GM23338 (cell line): ENCODE data around the gene MGAT4B.

Experiments used
- CREB1 ChIP-seq: fragments of 250-450 bp; sonication (Bioruptor Pico); IDR thresholded peaks from 2 replicates; pipeline ENCODE4 v1.5.0; 2020; ENCODE audit warnings: low read depth, mild to moderate bottlenecking, moderate library complexity
- EZH2 ChIP-seq: fragments of 200-600 bp; sonication (generic); IDR thresholded peaks from one replicate; pipeline ENCODE4 v1.8.0; 2017; ENCODE audit warnings: antibody characterized with exemption, mild to moderate bottlenecking, low read depth; ENCODE audit not compliant: unreplicated experiment
- JUNB ChIP-seq: IDR thresholded peaks from one replicate; pipeline ENCODE4 v1.6.1; 2016; ENCODE audit warnings: antibody characterized with exemption; ENCODE audit not compliant: unreplicated experiment
- POLR2AphosphoS5 ChIP-seq: IDR thresholded peaks from 2 replicates; pipeline ENCODE4 v1.6.1; 2016; ENCODE audit warnings: antibody characterized with exemption, low read depth
- TF ChIP-seq, protein P1 (sequence below), 2 experiments: fragments of 200-600 bp in 1 of 2; sonication (generic) in 1 of 2; conservative IDR thresholded peaks; 2 replicates each; pipeline versions ENCODE4 v1.5.1 to v1.6.1; 2016 to 2017; ENCODE audit warnings: antibody characterized with exemption in 2 of 2, low read depth in 2 of 2, mild to moderate bottlenecking in 2 of 2, moderate library complexity in 1 of 2
- TF ChIP-seq, protein P2 (sequence below): IDR thresholded peaks from one replicate; pipeline ENCODE4 v1.6.1; 2018; ENCODE audit warnings: antibody characterized with exemption; ENCODE audit not compliant: unreplicated experiment

DNA sequence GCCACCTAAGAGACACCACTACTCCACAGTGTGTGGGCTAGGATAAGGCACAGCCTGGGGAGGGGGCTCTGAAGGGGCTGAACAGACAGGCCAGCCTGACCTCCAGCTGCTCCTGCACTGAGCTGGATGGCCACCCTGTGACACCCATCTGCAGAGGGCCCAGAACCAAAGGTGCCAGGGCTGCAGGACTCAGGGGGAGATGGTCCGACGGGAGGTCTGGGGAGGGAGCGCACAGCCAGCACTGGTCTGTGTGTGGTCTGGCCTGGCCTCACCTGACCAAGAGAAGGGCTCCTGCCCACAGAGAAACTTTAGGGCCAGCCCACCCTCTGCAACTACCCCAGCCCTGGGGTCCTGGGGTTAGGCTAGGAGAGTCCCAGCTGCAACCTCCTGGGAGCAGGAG lies 12.1 kb downstream of the MGAT4B start:
- TF ChIP-seq, protein P1, sequence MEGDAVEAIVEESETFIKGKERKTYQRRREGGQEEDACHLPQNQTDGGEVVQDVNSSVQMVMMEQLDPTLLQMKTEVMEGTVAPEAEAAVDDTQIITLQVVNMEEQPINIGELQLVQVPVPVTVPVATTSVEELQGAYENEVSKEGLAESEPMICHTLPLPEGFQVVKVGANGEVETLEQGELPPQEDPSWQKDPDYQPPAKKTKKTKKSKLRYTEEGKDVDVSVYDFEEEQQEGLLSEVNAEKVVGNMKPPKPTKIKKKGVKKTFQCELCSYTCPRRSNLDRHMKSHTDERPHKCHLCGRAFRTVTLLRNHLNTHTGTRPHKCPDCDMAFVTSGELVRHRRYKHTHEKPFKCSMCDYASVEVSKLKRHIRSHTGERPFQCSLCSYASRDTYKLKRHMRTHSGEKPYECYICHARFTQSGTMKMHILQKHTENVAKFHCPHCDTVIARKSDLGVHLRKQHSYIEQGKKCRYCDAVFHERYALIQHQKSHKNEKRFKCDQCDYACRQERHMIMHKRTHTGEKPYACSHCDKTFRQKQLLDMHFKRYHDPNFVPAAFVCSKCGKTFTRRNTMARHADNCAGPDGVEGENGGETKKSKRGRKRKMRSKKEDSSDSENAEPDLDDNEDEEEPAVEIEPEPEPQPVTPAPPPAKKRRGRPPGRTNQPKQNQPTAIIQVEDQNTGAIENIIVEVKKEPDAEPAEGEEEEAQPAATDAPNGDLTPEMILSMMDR (conservative IDR thresholded peaks at IDR 0.05; ENCODE audit: low read depth in 2 of 2), result no peak
- TF ChIP-seq EZH2 (no peak), POLR2AphosphoS5 (no peak), CREB1 (CRISPR knock-in tag) (no peak), JUNB (no peak)
- TF ChIP-seq, protein P2, sequence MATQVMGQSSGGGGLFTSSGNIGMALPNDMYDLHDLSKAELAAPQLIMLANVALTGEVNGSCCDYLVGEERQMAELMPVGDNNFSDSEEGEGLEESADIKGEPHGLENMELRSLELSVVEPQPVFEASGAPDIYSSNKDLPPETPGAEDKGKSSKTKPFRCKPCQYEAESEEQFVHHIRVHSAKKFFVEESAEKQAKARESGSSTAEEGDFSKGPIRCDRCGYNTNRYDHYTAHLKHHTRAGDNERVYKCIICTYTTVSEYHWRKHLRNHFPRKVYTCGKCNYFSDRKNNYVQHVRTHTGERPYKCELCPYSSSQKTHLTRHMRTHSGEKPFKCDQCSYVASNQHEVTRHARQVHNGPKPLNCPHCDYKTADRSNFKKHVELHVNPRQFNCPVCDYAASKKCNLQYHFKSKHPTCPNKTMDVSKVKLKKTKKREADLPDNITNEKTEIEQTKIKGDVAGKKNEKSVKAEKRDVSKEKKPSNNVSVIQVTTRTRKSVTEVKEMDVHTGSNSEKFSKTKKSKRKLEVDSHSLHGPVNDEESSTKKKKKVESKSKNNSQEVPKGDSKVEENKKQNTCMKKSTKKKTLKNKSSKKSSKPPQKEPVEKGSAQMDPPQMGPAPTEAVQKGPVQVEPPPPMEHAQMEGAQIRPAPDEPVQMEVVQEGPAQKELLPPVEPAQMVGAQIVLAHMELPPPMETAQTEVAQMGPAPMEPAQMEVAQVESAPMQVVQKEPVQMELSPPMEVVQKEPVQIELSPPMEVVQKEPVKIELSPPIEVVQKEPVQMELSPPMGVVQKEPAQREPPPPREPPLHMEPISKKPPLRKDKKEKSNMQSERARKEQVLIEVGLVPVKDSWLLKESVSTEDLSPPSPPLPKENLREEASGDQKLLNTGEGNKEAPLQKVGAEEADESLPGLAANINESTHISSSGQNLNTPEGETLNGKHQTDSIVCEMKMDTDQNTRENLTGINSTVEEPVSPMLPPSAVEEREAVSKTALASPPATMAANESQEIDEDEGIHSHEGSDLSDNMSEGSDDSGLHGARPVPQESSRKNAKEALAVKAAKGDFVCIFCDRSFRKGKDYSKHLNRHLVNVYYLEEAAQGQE, result no peak
